Upper lobe of left lung (tissue), 6 donors: ENCODE results near the gene ABHD16B. TPM values are rescaled to one million over a fixed set of nuclear protein-coding genes. Genes with fewer than 3 reads are reported as not detected.

Experiments
- ATAC-seq, 2 donors: fragments of 200-7000 bp; cut with Tn5 transposase; one replicate each; pipeline ENCODE4 v1.9.1; 2022; ENCODE audit warnings: mild to moderate bottlenecking in 2 of 2, moderate library complexity in 2 of 2; ENCODE audit not compliant: low FRiP score in 2 of 2
- DNase-seq, 2 donors: peaks; one replicate each; pipeline ENCODE4 v3.0.0-alpha.2; 2019 to 2020
- H3K27ac ChIP-seq, 4 donors: fragments of 200-600 bp; sonication (generic); one replicate each; pipeline ENCODE4 v1.5.1; 2016 to 2019
- H3K27me3 ChIP-seq, 4 donors: fragments of 200-600 bp; sonication (generic); one replicate each; pipeline ENCODE4 v1.5.1; 2017 to 2019
- H3K36me3 ChIP-seq, 4 donors: fragments of 200-600 bp; sonication (generic); one replicate each; pipeline ENCODE4 v1.5.1; 2016 to 2019
- H3K4me1 ChIP-seq, 4 donors: fragments of 200-600 bp; sonication (generic); one replicate each; pipeline ENCODE4 v1.5.1; 2018 to 2019
- H3K4me3 ChIP-seq, 4 donors: fragments of 200-600 bp; sonication (generic); one replicate each; pipeline ENCODE4 v1.5.1; 2017 to 2019; ENCODE audit warnings: mild to moderate bottlenecking in 2 of 4, moderate library complexity in 1 of 4
- H3K9me3 ChIP-seq, 4 donors: fragments of 200-600 bp; sonication (generic); one replicate each; pipeline ENCODE4 v1.5.1; 2018 to 2019
- EP300 ChIP-seq, 4 donors: sonication (generic); formaldehyde crosslinking; IDR thresholded peaks; one replicate each; pipeline ENCODE4 v1.5.1; 2017; ENCODE audit warnings: antibody characterized with exemption in 4 of 4, control low read depth in 2 of 4
- POLR2A ChIP-seq, 4 donors: fragments of 450-650 bp; IDR thresholded peaks; one replicate each; pipeline ENCODE4 v1.5.1; 2016 to 2017; ENCODE audit warnings: antibody characterized with exemption in 4 of 4, mild to moderate bottlenecking in 2 of 4
- POLR2AphosphoS5 ChIP-seq, 2 donors: sonication (generic); formaldehyde crosslinking; IDR thresholded peaks; one replicate each; pipeline ENCODE4 v1.5.1; 2017; ENCODE audit warnings: antibody characterized with exemption in 2 of 2
- WGBS, 2 donors: methylation state at CpG; one replicate each; pipeline ENCODE4 v1.1.5; 2017 to 2018; 5-methylcytosine and 5-hydroxymethylcytosine counted together
- total RNA-seq, 6 donors: library from RNA; depleted of rRNA in 4 of 6; stranded (reverse); fragments of >200 nt in 4 of 6; gene quantifications; one replicate each; pipeline versions ENCODE4 v1.1.0 to v1.2.1, GENCODE V29; 2016 to 2021
- TF ChIP-seq, protein P1 (sequence below), 6 experiments: fragments of 450-650 bp in 4 of 6; fragments of 200-600 bp in 2 of 6; sonication (generic) in 2 of 6; IDR thresholded peaks; one replicate each; pipeline ENCODE4 v1.5.1; 2016 to 2019; ENCODE audit warnings: antibody characterized with exemption in 6 of 6
- donor health status: DM: no; HTN: no; CAD: no; lungs with moderate emphysema.
- donor health status: DM: no; HTN: yes; CAD: no; lungs with severe emphysema.

ABHD16B gene
- total RNA-seq, 6 donors from 2014 or later = 0.23 TPM; not detected in 5

DNA sequence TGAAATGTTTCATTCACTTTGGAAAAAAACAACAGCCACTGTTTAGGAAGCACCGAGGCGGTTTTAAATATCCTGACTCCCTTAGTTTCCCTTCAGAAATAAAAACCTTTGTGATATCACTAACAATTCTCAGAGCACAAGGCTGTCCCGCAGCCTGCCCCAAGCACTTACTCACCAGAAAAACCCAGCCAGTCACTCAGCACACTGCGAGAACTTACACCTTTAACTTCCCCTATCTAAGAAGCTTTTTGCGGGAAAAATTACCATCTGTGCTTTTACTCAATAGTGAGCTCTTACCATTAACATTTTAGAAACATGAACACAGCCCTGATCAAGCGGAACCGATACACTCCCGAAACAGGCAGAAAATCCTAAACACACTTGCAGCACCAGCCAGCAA lies 39.5 kb upstream of the ABHD16B start:
- TF ChIP-seq POLR2AphosphoS5 (IDR thresholded peaks at IDR 0.05) (no peak), EP300 (IDR thresholded peaks at IDR 0.05) (no peak), POLR2A (IDR thresholded peaks at IDR 0.05) (no peak)
- TF ChIP-seq, protein P1, sequence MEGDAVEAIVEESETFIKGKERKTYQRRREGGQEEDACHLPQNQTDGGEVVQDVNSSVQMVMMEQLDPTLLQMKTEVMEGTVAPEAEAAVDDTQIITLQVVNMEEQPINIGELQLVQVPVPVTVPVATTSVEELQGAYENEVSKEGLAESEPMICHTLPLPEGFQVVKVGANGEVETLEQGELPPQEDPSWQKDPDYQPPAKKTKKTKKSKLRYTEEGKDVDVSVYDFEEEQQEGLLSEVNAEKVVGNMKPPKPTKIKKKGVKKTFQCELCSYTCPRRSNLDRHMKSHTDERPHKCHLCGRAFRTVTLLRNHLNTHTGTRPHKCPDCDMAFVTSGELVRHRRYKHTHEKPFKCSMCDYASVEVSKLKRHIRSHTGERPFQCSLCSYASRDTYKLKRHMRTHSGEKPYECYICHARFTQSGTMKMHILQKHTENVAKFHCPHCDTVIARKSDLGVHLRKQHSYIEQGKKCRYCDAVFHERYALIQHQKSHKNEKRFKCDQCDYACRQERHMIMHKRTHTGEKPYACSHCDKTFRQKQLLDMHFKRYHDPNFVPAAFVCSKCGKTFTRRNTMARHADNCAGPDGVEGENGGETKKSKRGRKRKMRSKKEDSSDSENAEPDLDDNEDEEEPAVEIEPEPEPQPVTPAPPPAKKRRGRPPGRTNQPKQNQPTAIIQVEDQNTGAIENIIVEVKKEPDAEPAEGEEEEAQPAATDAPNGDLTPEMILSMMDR (IDR thresholded peaks at IDR 0.05) = no peak
- Histone ChIP-seq H3K27ac (peak overlapping the region in 1 of 4 donors; percentile 26), H3K4me1 (peaks cover 0 to 9% (median 8%) of the 10 kb centered on the region in 4 donors), H3K36me3 (no peaks in the 10 kb centered on the region), H3K27me3 (no peaks in the 10 kb centered on the region), H3K4me3 (no peak overlapping the region), H3K9me3 (no peaks in the 10 kb centered on the region)
- WGBS, 2 donors = 82 to 91% methylated on average over 8 of the region's 8 CpGs
- ATAC-seq (no peak), DNase-seq (no peak)

DNA sequence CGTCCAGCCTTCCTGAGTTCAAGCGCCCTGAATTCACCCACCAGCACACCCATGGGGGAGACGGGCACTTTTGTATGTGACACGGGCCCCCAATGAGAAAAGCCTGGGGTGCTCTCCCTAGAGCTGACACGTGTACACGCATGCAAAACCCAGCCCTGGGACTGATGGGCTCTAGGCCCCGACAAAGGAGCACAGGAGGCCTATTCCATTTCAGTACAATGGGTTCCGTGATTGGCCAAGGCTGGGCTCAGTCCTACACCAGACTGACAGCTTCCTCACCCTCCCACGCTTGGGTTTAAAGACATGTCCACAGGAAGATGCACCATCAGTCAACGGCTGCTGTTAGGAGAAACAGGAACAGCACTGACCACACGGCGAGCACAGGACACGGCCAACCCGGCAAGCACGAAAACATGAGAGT lies 39.0 kb upstream of the ABHD16B start:
- Histone ChIP-seq H3K4me3 (no peak overlapping the region), H3K36me3 (no peaks in the 10 kb centered on the region), H3K4me1 (peaks cover 0 to 9% (median 8%) of the 10 kb centered on the region in 4 donors), H3K27me3 (no peaks in the 10 kb centered on the region), H3K27ac (peak overlapping the region in 1 of 4 donors; percentile 26), H3K9me3 (no peaks in the 10 kb centered on the region)
- DNase-seq (peak in 1 of 2 donors; percentile 40), ATAC-seq (peak; percentile 56 to 57)
- WGBS, 2 donors = 60 to 63% methylated on average over 9 to 15 of the region's 15 CpGs
- peak in 1 of 2 donors; percentile 35 for TF ChIP-seq POLR2AphosphoS5 (IDR thresholded peaks at IDR 0.05)
- TF ChIP-seq, protein P1 (IDR thresholded peaks at IDR 0.05) = no peak

DNA sequence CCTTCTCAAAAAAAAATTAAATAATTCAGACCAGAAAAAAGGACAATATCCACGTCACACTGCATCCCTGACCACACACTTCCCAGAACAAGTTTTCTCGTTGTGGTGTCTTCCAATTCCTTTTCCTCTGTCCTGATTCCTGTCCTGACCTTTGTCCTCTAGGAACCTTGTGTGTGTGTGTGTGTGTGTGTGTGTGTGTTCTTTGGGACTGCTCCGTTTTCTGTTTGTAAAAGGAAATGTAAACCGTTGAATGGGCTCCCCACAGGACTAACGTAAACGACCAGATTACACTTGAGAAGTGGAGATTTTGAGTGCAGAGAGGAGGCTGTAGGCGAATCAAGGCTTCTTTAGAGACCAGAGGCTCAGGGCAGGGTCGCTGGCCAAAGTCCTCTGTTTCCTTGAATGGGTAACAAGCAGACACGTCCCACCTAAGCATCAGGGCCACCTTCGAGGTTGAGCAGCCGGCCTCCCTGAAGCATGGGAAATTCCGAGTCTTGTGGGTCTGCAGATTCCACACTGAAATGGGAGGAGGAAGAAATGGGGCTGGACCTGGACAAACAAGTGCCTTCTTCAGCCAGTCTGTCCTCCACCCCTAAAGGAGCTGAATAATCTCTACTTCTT lies 37.5 kb upstream of the ABHD16B start:
- Histone ChIP-seq H3K9me3 (no peaks in the 10 kb centered on the region), H3K4me3 (no peak overlapping the region), H3K27me3 (no peaks in the 10 kb centered on the region), H3K27ac (peak overlapping the region in 1 of 4 donors; percentile 46), H3K36me3 (no peaks in the 10 kb centered on the region), H3K4me1 (peaks cover 0 to 15% (median 11%) of the 10 kb centered on the region in 4 donors)
- DNase-seq (no peak), ATAC-seq (no peak)
- TF ChIP-seq POLR2AphosphoS5 (IDR thresholded peaks at IDR 0.05) = peak in 1 of 2 donors; percentile 9
- TF ChIP-seq POLR2A (IDR thresholded peaks at IDR 0.05) = no peak
- TF ChIP-seq, protein P1 (IDR thresholded peaks at IDR 0.05) = no peak
- TF ChIP-seq EP300 (IDR thresholded peaks at IDR 0.05) = no peak
- 53 to 59% methylated on average over 12 of the region's 12 CpGs for WGBS, 2 donors

DNA sequence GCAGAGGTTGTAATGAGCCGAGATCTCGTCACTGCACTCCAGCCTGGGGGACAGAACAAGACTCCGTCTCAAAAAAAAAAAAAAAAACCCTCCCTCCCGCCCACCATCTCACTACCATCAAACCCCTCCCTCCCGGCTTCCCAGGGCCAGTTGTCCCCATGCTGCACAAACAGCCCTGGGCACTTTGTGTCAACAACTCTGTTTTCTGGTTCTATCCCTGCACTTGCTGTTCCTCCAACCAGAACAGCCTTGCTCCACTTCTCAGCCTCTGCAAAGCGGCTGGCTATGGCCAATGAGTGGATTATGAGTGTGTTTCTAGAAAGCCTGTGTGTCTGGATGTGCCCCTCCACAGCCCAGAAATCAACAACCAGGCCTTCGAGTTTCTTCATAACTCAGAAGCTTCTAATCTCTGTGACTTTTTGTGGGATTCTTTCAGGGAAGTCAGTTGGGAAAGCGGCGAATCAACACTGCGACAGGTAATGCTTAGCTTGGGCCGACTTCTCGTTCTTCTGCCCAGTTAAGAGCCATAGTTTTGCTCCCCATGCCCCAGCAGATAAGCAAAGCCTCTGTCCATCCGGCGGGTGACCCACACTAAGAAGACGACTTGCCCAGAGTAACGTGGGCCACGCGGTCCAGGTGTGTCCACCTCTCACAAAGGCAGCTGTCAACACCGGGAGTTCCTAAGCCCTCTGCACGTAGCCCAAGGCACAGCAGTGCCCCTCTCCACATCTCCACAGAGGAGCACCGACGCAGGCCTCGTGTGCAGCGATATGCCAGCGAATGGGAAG lies 35.8 kb upstream of the ABHD16B start:
- ATAC-seq (no peak), DNase-seq (no peak)
- TF ChIP-seq POLR2A (IDR thresholded peaks at IDR 0.05) (no peak), POLR2AphosphoS5 (IDR thresholded peaks at IDR 0.05) (no peak), EP300 (IDR thresholded peaks at IDR 0.05) (no peak)
- TF ChIP-seq, protein P1 (IDR thresholded peaks at IDR 0.05) = no peak
- Histone ChIP-seq H3K4me1 (peaks cover 8 to 28% (median 23%) of the 10 kb centered on the region in 4 donors), H3K27ac (no peak overlapping the region), H3K4me3 (no peak overlapping the region), H3K36me3 (no peaks in the 10 kb centered on the region), H3K9me3 (no peaks in the 10 kb centered on the region), H3K27me3 (no peaks in the 10 kb centered on the region)
- 84 to 88% methylated on average over 24 to 25 of the region's 25 CpGs for WGBS, 2 donors
